HepG2 (cell line): ENCODE measurements around the gene C20orf141. TPM values are rescaled to one million over a fixed set of nuclear protein-coding genes. Genes with fewer than 3 reads are reported as not detected.

Experiments used
- FOXP4 ChIP-seq: sonication (generic); formaldehyde crosslinking; IDR thresholded peaks from 2 replicates; pipeline ENCODE4 v1.4.0; 2020; ENCODE audit warnings: missing genetic modification reagents
- GABPA ChIP-seq, 2 experiments: IDR thresholded peaks; 2 replicates each; pipeline ENCODE4 v1.6.1; 2011 to 2016; ENCODE audit warnings: low read depth in 2 of 2, low read length in 1 of 2, missing biosample characterization in 1 of 2, missing genetic modification characterization in 1 of 2
- IRF2 ChIP-seq: IDR thresholded peaks from 2 replicates; pipeline ENCODE4 v1.6.1; 2018; ENCODE audit warnings: missing genetic modification reagents, missing compliant biosample characterization
- JDP2 ChIP-seq: sonication (generic); formaldehyde crosslinking; IDR thresholded peaks from 2 replicates; pipeline ENCODE4 v1.8.1; 2022; ENCODE audit warnings: missing genetic modification reagents, borderline replicate concordance
- KDM2A ChIP-seq: sonication (generic); formaldehyde crosslinking; IDR thresholded peaks from 2 replicates; pipeline ENCODE4 v1.4.0; 2020; ENCODE audit warnings: low read depth, missing genetic modification reagents, borderline replicate concordance
- MXD3 ChIP-seq: IDR thresholded peaks from 2 replicates; pipeline ENCODE4 v1.6.1; 2016; ENCODE audit warnings: mild to moderate bottlenecking, missing biosample characterization, missing genetic modification reagents
- RFX3 ChIP-seq: IDR thresholded peaks from 2 replicates; pipeline ENCODE4 v1.6.1; 2016; ENCODE audit warnings: missing biosample characterization, missing genetic modification reagents
- RFXANK ChIP-seq: IDR thresholded peaks from 2 replicates; pipeline ENCODE4 v1.6.1; 2016
- ZMYM4 ChIP-seq: sonication (generic); formaldehyde crosslinking; IDR thresholded peaks from 2 replicates; pipeline ENCODE4 v1.8.1; 2023; ENCODE audit warnings: mild to moderate bottlenecking, missing genetic modification reagents
- ZNF101 ChIP-seq: sonication (generic); formaldehyde crosslinking; IDR thresholded peaks from 2 replicates; pipeline ENCODE4 v1.4.0; 2020; ENCODE audit warnings: mild to moderate bottlenecking, low read depth, missing genetic modification reagents, borderline replicate concordance
- ZNF280B ChIP-seq: sonication (generic); formaldehyde crosslinking; IDR thresholded peaks from 2 replicates; pipeline ENCODE4 v1.5.0; 2020; ENCODE audit warnings: missing genetic modification reagents, mild to moderate bottlenecking, borderline replicate concordance
- ZNF318 ChIP-seq: sonication (generic); formaldehyde crosslinking; IDR thresholded peaks from 2 replicates; pipeline ENCODE4 v1.4.0; 2020; ENCODE audit warnings: mild to moderate bottlenecking, missing genetic modification reagents
- ZNF580 ChIP-seq: IDR thresholded peaks from 2 replicates; pipeline ENCODE4 v1.6.1; 2016; ENCODE audit warnings: low read depth, borderline replicate concordance
- ZNF710 ChIP-seq: sonication (generic); formaldehyde crosslinking; IDR thresholded peaks from 2 replicates; pipeline ENCODE4 v1.5.0; 2020; ENCODE audit warnings: mild to moderate bottlenecking, missing genetic modification reagents, borderline replicate concordance
- polyA plus RNA-seq, 8 experiments: library from polyadenylated mRNA; depleted of rRNA in 3 of 8; stranded (reverse) in 7 of 8; unstranded in 1 of 8; fragments of >200 nt; fragmentation: Illumina TruSeq in 4 of 8; extraction: Trizol in 4 of 8; gene quantifications; 2 replicates each; pipeline versions ENCODE4 v1.2.1 to v1.2.3, GENCODE V29; 2011 to 2016; ENCODE audit warnings: low read depth in 4 of 8, missing spikeins in 1 of 8, mixed read lengths in 1 of 8; ENCODE audit not compliant: insufficient read depth in 1 of 8
- total RNA-seq, 5 experiments: library from RNA; depleted of rRNA; stranded (reverse); fragments of >200 nt; fragmentation: Illumina TruSeq; extraction: Trizol; gene quantifications; 2 replicates each; pipeline ENCODE4 v1.2.3, GENCODE V29; 2016; ENCODE audit warnings: low read depth in 1 of 5

C20orf141 gene
- total and polyA plus RNA-seq, 2 of the 13 experiments (the other 11 are each of a cell fraction or from before 2014, with no cell fraction given) = not detected

- peak; percentile 60 for TF ChIP-seq FOXP4 (CRISPR knock-in tag)
- no peak for TF ChIP-seq MXD3
- TF ChIP-seq RFXANK = no peak
- no peak for TF ChIP-seq ZNF580 (CRISPR knock-in tag)
- TF ChIP-seq GABPA (IDR thresholded peaks at IDR 0.05; ENCODE audit: low read depth, low read length) = peak; percentile 37; the same call in 1 of the 2 replicates
- TF ChIP-seq GABPA (CRISPR knock-in tag; IDR thresholded peaks at IDR 0.05; ENCODE audit: low read depth) = peak; percentile 66
- TF ChIP-seq ZNF101 = no peak
- no peak for TF ChIP-seq ZNF710
- peak; percentile 96 for TF ChIP-seq ZNF280B (CRISPR knock-in tag)
- TF ChIP-seq IRF2 (CRISPR knock-in tag) = no peak
- TF ChIP-seq ZNF318 = no peak
- TF ChIP-seq RFX3 = 0 out of 2 replicates have a peak, but pooled peaks have one; percentile 5
- no peak for TF ChIP-seq ZMYM4
- no peak for TF ChIP-seq JDP2 (CRISPR knock-in tag)
- TF ChIP-seq KDM2A (CRISPR knock-in tag) = no peak
Measured at GRCh38 chr20:2840967-2841531, 26.3 kb downstream of the C20orf141 start (continued).
